ENCODE results near the gene GGCT.

GRCh38 chr7:30531286-30531685 lies 26.7 kb upstream of the GGCT start:
- no peak for TF ChIP-seq CTCF (IDR thresholded peaks at IDR 0.05; ENCODE audit: insufficient read depth, low read length, poor library complexity, severe bottlenecking)
- no peak for TF ChIP-seq EZH2phosphoT487 (conservative IDR thresholded peaks at IDR 0.05; ENCODE audit: low read length)
